Upper lobe of left lung (tissue), 4 donors: Measurements from ENCODE around the gene WNT5B.

Experiments
- EP300 ChIP-seq, 4 donors: sonication (generic); formaldehyde crosslinking; IDR thresholded peaks; one replicate each; pipeline ENCODE4 v1.5.1; 2017; ENCODE audit warnings: antibody characterized with exemption in 4 of 4, control low read depth in 2 of 4
- POLR2A ChIP-seq, 4 donors: fragments of 450-650 bp; IDR thresholded peaks; one replicate each; pipeline ENCODE4 v1.5.1; 2016 to 2017; ENCODE audit warnings: antibody characterized with exemption in 4 of 4, mild to moderate bottlenecking in 2 of 4
- POLR2AphosphoS5 ChIP-seq, 2 donors: sonication (generic); formaldehyde crosslinking; IDR thresholded peaks; one replicate each; pipeline ENCODE4 v1.5.1; 2017; ENCODE audit warnings: antibody characterized with exemption in 2 of 2
- TF ChIP-seq, protein P1 (sequence below), 6 experiments: fragments of 450-650 bp in 4 of 6; fragments of 200-600 bp in 2 of 6; sonication (generic) in 2 of 6; IDR thresholded peaks; one replicate each; pipeline ENCODE4 v1.5.1; 2016 to 2019; ENCODE audit warnings: antibody characterized with exemption in 6 of 6

DNA sequence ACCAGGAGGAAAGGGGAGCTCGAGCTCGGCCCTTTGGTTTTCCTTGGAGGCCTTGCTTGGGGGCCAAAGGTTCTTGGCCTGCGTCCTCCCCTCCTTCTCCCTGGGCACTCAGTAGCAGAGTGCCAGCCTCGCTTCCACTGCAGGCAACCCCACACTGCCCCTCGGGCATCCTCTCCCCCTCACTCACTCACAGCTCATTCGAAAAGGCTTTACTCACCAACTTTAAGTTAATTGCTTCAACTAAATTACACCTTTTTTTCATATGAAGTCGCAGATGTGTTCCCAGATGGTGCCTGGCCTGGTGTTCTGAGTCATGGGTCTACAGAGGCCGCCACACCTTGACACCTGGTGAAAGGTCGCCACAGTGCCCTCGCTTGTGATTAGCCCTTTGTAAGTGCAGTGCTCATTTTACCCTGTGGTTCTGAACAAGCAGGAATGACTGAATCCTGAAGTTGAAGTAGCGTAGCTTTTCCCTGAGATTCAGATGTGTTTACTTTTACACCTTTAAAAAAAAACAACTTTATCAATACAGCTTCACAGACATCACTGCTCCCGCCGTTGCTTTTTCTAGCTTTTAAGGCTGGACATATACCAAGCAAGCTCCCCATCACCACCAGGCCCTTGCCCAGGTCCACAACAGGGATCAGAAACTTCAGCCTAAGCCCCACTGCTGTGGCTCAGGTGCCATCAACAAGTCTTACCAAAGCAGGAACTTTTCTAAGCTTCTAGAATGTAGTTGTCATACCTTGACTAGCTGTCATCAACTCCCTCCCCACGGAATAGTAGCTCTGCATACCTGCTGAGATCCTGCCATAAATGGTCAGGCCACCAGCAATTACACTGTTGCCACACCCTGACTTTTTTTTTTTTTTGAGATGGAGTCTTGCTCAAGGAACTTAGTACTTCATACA, 41.6 kb downstream of the WNT5B start:
- TF ChIP-seq, protein P1, sequence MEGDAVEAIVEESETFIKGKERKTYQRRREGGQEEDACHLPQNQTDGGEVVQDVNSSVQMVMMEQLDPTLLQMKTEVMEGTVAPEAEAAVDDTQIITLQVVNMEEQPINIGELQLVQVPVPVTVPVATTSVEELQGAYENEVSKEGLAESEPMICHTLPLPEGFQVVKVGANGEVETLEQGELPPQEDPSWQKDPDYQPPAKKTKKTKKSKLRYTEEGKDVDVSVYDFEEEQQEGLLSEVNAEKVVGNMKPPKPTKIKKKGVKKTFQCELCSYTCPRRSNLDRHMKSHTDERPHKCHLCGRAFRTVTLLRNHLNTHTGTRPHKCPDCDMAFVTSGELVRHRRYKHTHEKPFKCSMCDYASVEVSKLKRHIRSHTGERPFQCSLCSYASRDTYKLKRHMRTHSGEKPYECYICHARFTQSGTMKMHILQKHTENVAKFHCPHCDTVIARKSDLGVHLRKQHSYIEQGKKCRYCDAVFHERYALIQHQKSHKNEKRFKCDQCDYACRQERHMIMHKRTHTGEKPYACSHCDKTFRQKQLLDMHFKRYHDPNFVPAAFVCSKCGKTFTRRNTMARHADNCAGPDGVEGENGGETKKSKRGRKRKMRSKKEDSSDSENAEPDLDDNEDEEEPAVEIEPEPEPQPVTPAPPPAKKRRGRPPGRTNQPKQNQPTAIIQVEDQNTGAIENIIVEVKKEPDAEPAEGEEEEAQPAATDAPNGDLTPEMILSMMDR (IDR thresholded peaks at IDR 0.05), result no peak
- TF ChIP-seq POLR2A (IDR thresholded peaks at IDR 0.05) (no peak), POLR2AphosphoS5 (IDR thresholded peaks at IDR 0.05) (no peak), EP300 (IDR thresholded peaks at IDR 0.05) (no peak)
